Trophoblast cell (in vitro differentiated cells and primary cell): ENCODE measurements around the gene MEF2C.
A peak's percentile ranks its signal among the peaks of the same experiment; 100 is the strongest.

Experiments
- DNase-seq, 2 donors: peaks; one replicate each; pipeline ENCODE4 v3.0.0-alpha.2; 2016
- H2AFZ ChIP-seq: 2 replicates; pipeline ENCODE4 v1.6.1; 2013; ENCODE audit warnings: low read length, moderate library complexity, mild to moderate bottlenecking; ENCODE audit not compliant: insufficient read depth, poor library complexity
- H2AK5ac ChIP-seq: 2 replicates; pipeline ENCODE4 v1.6.1; 2013; ENCODE audit warnings: mild to moderate bottlenecking, low read length
- H2BK120ac ChIP-seq: 2 replicates; pipeline ENCODE4 v1.6.1; 2013; ENCODE audit warnings: low read length, mild to moderate bottlenecking, moderate library complexity; ENCODE audit not compliant: insufficient read depth, poor library complexity
- H2BK12ac ChIP-seq: 2 replicates; pipeline ENCODE4 v1.6.1; 2013; ENCODE audit warnings: mild to moderate bottlenecking, low read length, moderate library complexity
- H2BK5ac ChIP-seq: 2 replicates; pipeline ENCODE4 v1.6.1; 2013; ENCODE audit warnings: low read length, low read depth, moderate library complexity, mild to moderate bottlenecking; ENCODE audit not compliant: poor library complexity
- H3K14ac ChIP-seq: 2 replicates; pipeline ENCODE4 v1.6.1; 2013; ENCODE audit warnings: mild to moderate bottlenecking, low read length
- H3K18ac ChIP-seq: 2 replicates; pipeline ENCODE4 v1.6.1; 2013; ENCODE audit warnings: mild to moderate bottlenecking, low read length
- H3K23ac ChIP-seq: 2 replicates; pipeline ENCODE4 v1.6.1; 2013; ENCODE audit warnings: low read length
- H3K27ac ChIP-seq: 2 replicates; pipeline ENCODE4 v1.5.1; 2013; ENCODE audit warnings: low read depth, mild to moderate bottlenecking, inconsistent platforms, low read length, moderate library complexity
- H3K27me3 ChIP-seq: 2 replicates; pipeline ENCODE4 v1.6.1; 2013; ENCODE audit warnings: inconsistent platforms, mild to moderate bottlenecking, low read length, moderate library complexity; ENCODE audit not compliant: insufficient read depth
- H3K36me3 ChIP-seq, 2 experiments: 1 replicate in 1 of 2; 2 replicates in 1 of 2; pipeline ENCODE4 v1.6.1; 2013; ENCODE audit warnings: low read length in 2 of 2, mild to moderate bottlenecking in 2 of 2, moderate library complexity in 1 of 2; ENCODE audit not compliant: insufficient read depth in 2 of 2, control insufficient read depth in 1 of 2
- H3K4ac ChIP-seq: 2 replicates; pipeline ENCODE4 v1.6.1; 2013; ENCODE audit warnings: low read depth, mild to moderate bottlenecking, low read length, moderate library complexity
- H3K4me1 ChIP-seq, 2 experiments: 1 replicate in 1 of 2; 2 replicates in 1 of 2; pipeline ENCODE4 v1.6.1; 2013; ENCODE audit warnings: low read length in 2 of 2, mild to moderate bottlenecking in 2 of 2, moderate library complexity in 1 of 2; ENCODE audit not compliant: insufficient read depth in 2 of 2, control insufficient read depth in 1 of 2
- H3K4me2 ChIP-seq: 2 replicates; pipeline ENCODE4 v1.6.1; 2013; ENCODE audit warnings: inconsistent platforms, mild to moderate bottlenecking, low read length, moderate library complexity
- H3K4me3 ChIP-seq: 2 replicates; pipeline ENCODE4 v1.5.1; 2013; ENCODE audit warnings: mild to moderate bottlenecking, low read depth, low read length, inconsistent platforms
- H3K79me1 ChIP-seq: one replicate; pipeline ENCODE4 v1.6.1; 2013; ENCODE audit warnings: low read length
- H3K79me2 ChIP-seq: 2 replicates; pipeline ENCODE4 v1.6.1; 2013; ENCODE audit warnings: low read length, mild to moderate bottlenecking; ENCODE audit not compliant: control insufficient read depth, insufficient read depth, poor library complexity
- H3K9ac ChIP-seq: 2 replicates; pipeline ENCODE4 v1.6.1; 2013; ENCODE audit warnings: mild to moderate bottlenecking, low read length
- H3K9me3 ChIP-seq: 2 replicates; pipeline ENCODE4 v1.6.1; 2013; ENCODE audit warnings: low read depth, mild to moderate bottlenecking, control low read depth, inconsistent platforms, low read length; ENCODE audit not compliant: insufficient read depth
- H4K12ac ChIP-seq: 2 replicates; pipeline ENCODE4 v1.6.1; 2013; ENCODE audit warnings: low read depth, mild to moderate bottlenecking, low read length, moderate library complexity
- H4K8ac ChIP-seq: 2 replicates; pipeline ENCODE4 v1.6.1; 2013; ENCODE audit warnings: low read depth, mild to moderate bottlenecking, low read length, moderate library complexity
- H4K91ac ChIP-seq: one replicate; pipeline ENCODE4 v1.6.1; 2013; ENCODE audit warnings: low read depth, mild to moderate bottlenecking, low read length, moderate library complexity
- WGBS: extraction: QIAGEN DNeasy Blood & Tissue Kit; methylation state at CpG from one replicate; pipeline ENCODE4 v1.1.7; 2013; ENCODE audit warnings: missing lambda C conversion rate; ENCODE audit not compliant: insufficient read length, insufficient coverage; ENCODE audit errors: extremely low coverage; 5-methylcytosine and 5-hydroxymethylcytosine counted together

MEF2C gene

GRCh38 chr5:88892669-88893068 lies 9.7 kb upstream of the MEF2C start:
- H3K4me2 ChIP-seq: no peak overlapping the region
- H3K14ac ChIP-seq: no peak overlapping the region
- H4K8ac ChIP-seq: no peak overlapping the region
- H3K18ac ChIP-seq: no peak overlapping the region
- no peak overlapping the region for H2AFZ ChIP-seq
- no peak overlapping the region for H4K91ac ChIP-seq
- H3K4me1 ChIP-seq: peaks cover 6 to 10% of the 10 kb centered on the region in 2 experiments
- no peak overlapping the region for H3K9ac ChIP-seq
- no CpG with 5 or more reads among the region's 3 CpGs for WGBS
- no peak overlapping the region for H2BK120ac ChIP-seq
- H3K79me2 ChIP-seq: no peaks in the 10 kb centered on the region
- no peak overlapping the region for H3K23ac ChIP-seq
- H3K9me3 ChIP-seq: no peaks in the 10 kb centered on the region
- no peak overlapping the region for H3K4ac ChIP-seq
- no peaks in the 10 kb centered on the region for H3K27me3 ChIP-seq
- no peak overlapping the region for H2AK5ac ChIP-seq
- peak in 1 of 2 donors; percentile 17 for DNase-seq
- H3K79me1 ChIP-seq: peaks cover 5% of the 10 kb centered on the region
- no peak overlapping the region for H3K27ac ChIP-seq
- H2BK12ac ChIP-seq: no peak overlapping the region
- H3K36me3 ChIP-seq: no peaks in the 10 kb centered on the region
- no peak overlapping the region for H2BK5ac ChIP-seq
- H4K12ac ChIP-seq: no peak overlapping the region
- H3K4me3 ChIP-seq: no peak overlapping the region

- H4K12ac ChIP-seq: no peak overlapping the region
These were observed 7.2 kb upstream of the MEF2C start for GRCh38 chr5:88890070-88890781.

GRCh38 chr5:88889189-88890069 lies 6.4 kb upstream of the MEF2C start:
- peak overlapping the region; percentile 74 for H2AFZ ChIP-seq
- peaks cover 6 to 10% of the 10 kb centered on the region in 2 experiments for H3K4me1 ChIP-seq
- H2BK5ac ChIP-seq: no peak overlapping the region
- H3K36me3 ChIP-seq: no peaks in the 10 kb centered on the region
- H4K12ac ChIP-seq: peak overlapping the region; percentile 86
- H3K79me2 ChIP-seq: no peaks in the 10 kb centered on the region
- peak overlapping the region; percentile 37 for H3K4ac ChIP-seq
- H3K23ac ChIP-seq: no peak overlapping the region
- peak overlapping the region; percentile 80 for H3K14ac ChIP-seq
- peak overlapping the region; percentile 77 for H3K18ac ChIP-seq
- no peak overlapping the region for H3K27ac ChIP-seq
- peak overlapping the region; percentile 73 for H2BK120ac ChIP-seq
- H4K8ac ChIP-seq: peak overlapping the region; percentile 80
- no peaks in the 10 kb centered on the region for H3K9me3 ChIP-seq
- H2BK12ac ChIP-seq: peak overlapping the region; percentile 74
- WGBS: no CpG with 5 or more reads among the region's 48 CpGs
- H3K9ac ChIP-seq: no peak overlapping the region
- H4K91ac ChIP-seq: no peak overlapping the region
- H3K4me2 ChIP-seq: peak overlapping the region; percentile 95
- H3K27me3 ChIP-seq: no peaks in the 10 kb centered on the region
- H3K4me3 ChIP-seq: peak overlapping the region; percentile 63
- no peak for DNase-seq
- H3K79me1 ChIP-seq: peaks cover 5% of the 10 kb centered on the region
- no peak overlapping the region for H2AK5ac ChIP-seq

More at GRCh38 chr5:88890070-88890781, 7.2 kb upstream of the MEF2C start:
- H3K79me1 ChIP-seq: peaks cover 5% of the 10 kb centered on the region
- H3K27ac ChIP-seq: no peak overlapping the region
- no peaks in the 10 kb centered on the region for H3K79me2 ChIP-seq
- H2AFZ ChIP-seq: no peak overlapping the region
- WGBS: no CpG with 5 or more reads among the region's 10 CpGs
- H2AK5ac ChIP-seq: no peak overlapping the region
- H3K4me2 ChIP-seq: peak overlapping the region; percentile 95
- no peaks in the 10 kb centered on the region for H3K36me3 ChIP-seq
- no peak overlapping the region for H3K9ac ChIP-seq
- no peak overlapping the region for H4K91ac ChIP-seq
- H3K4me1 ChIP-seq: peaks cover 6 to 10% of the 10 kb centered on the region in 2 experiments
- DNase-seq: no peak
- no peaks in the 10 kb centered on the region for H3K27me3 ChIP-seq
- no peak overlapping the region for H3K14ac ChIP-seq
- no peak overlapping the region for H3K4ac ChIP-seq
- no peak overlapping the region for H2BK12ac ChIP-seq
- H2BK5ac ChIP-seq: no peak overlapping the region
- no peak overlapping the region for H2BK120ac ChIP-seq
- H3K4me3 ChIP-seq: no peak overlapping the region
- H3K23ac ChIP-seq: no peak overlapping the region
- no peak overlapping the region for H3K18ac ChIP-seq
- H4K8ac ChIP-seq: no peak overlapping the region
- H3K9me3 ChIP-seq: no peaks in the 10 kb centered on the region

GRCh38 chr5:88888848-88889188 lies 5.8 kb upstream of the MEF2C start:
- peak overlapping the region; percentile 95 for H3K4me2 ChIP-seq
- no peaks in the 10 kb centered on the region for H3K27me3 ChIP-seq
- H3K14ac ChIP-seq: no peak overlapping the region
- H3K18ac ChIP-seq: no peak overlapping the region
- no peak overlapping the region for H4K91ac ChIP-seq
- H3K27ac ChIP-seq: no peak overlapping the region
- no peak overlapping the region for H4K12ac ChIP-seq
- H3K36me3 ChIP-seq: no peaks in the 10 kb centered on the region
- H2BK120ac ChIP-seq: no peak overlapping the region
- H3K4me3 ChIP-seq: no peak overlapping the region
- H3K9me3 ChIP-seq: no peaks in the 10 kb centered on the region
- H3K9ac ChIP-seq: no peak overlapping the region
- H2AFZ ChIP-seq: no peak overlapping the region
- H2AK5ac ChIP-seq: no peak overlapping the region
- H2BK5ac ChIP-seq: no peak overlapping the region
- WGBS: no CpG with 5 or more reads among the region's 9 CpGs
- no peak overlapping the region for H3K4ac ChIP-seq
- H4K8ac ChIP-seq: no peak overlapping the region
- no peak overlapping the region for H3K23ac ChIP-seq
- no peak for DNase-seq
- H2BK12ac ChIP-seq: no peak overlapping the region
- H3K79me1 ChIP-seq: peaks cover 5% of the 10 kb centered on the region
- peaks cover 6 to 10% of the 10 kb centered on the region in 2 experiments for H3K4me1 ChIP-seq
- no peaks in the 10 kb centered on the region for H3K79me2 ChIP-seq
